SH-SY5Y (cell line): Measurements from ENCODE around the gene IL34.

Experiments used
- GATA2 ChIP-seq: IDR thresholded peaks from 2 replicates; pipeline ENCODE4 v1.6.1; 2011; ENCODE audit warnings: mild to moderate bottlenecking, low read depth, low read length
- GATA3 ChIP-seq: IDR thresholded peaks from 2 replicates; pipeline ENCODE4 v1.6.1; 2011; ENCODE audit warnings: low read depth, mild to moderate bottlenecking, low read length, moderate library complexity

GRCh38 chr16:70601576-70602575, 44.5 kb upstream of the IL34 start:
- TF ChIP-seq GATA2 = no peak
- no peak for TF ChIP-seq GATA3
